HG02973 (cell line): ENCODE data around the gene NNT.

Experiments used
- ATAC-seq: cut with Tn5 transposase; IDR thresholded peaks from one replicate; pipeline ENCODE4 v1.9.1; 2021; ENCODE audit warnings: moderate library complexity; ENCODE audit not compliant: unreplicated experiment

NNT gene

DNA sequence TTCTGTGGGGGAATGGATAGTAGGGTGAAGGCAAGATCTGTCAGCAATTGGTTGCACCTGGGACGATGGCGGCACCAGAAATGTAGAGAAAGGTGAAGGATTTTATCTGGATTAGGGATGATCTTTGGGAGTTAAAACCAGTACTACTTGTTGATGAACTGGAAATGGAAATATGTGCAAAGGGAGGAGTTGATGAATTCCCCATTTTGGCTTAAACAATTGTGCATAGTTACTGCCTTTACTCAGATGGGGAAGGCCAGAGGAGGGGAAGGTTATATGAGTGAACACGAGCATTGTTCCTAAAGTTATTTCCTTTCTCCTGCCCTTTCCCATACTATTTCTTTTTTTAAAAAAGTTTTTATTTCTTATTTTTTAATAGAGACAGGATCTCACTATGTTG lies 19.1 kb downstream of the NNT start:
- no peak for ATAC-seq

DNA sequence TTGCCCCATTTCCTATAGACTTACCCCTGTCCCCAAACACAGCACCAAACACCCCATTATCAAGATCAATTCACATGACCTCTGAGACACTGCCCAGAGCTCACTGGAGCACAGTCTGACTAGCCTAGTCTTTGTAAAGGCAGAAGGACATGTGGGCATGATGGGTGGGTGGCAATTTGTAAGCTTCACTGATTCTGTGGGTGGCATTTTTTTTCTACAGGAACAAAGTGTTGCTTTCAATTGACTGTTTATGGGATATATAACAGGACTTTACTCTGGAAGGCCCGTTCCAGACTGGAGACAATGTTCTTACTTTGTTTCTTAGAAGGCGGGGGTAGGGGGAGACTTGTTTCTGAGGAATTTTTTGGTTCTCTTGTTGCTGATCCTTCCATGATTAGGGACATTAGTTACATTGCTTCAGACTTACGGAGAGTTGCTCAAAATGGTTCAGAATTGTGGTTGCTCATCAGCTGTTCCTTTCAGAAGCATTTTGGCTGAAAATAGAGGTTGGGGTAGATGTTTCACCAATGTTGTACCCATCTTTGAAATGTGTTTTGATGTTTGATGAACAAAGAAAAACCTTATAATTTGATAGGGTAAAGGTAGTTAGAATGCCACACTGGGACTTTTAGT lies 20.2 kb downstream of the NNT start:
- no peak for ATAC-seq

- ATAC-seq, result no peak
Measured at GRCh38 chr5:43627028-43627427, 24.0 kb downstream of the NNT start.

- ATAC-seq, result peak; percentile 88
Measured at GRCh38 chr5:43631182-43631910, 28.4 kb downstream of the NNT start.

DNA sequence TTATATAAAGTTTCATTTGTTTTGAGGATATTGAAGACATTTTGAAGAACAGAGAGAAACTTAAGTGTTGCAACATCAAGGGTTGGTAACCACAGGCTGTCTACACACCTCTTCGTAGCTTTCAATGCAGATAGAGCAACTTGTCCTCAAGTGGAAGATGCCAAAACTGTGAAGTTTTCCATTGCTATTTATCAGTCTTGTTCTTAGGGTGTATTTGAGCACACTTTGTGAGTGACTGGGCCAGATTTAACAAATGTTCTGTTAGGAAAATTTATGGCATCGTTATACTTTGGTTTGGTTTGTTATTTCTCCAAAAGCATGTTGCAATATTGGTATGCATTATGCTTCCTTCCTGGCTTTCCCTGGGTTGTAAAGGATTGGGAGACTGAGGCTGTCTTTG lies 31.6 kb downstream of the NNT start:
- no peak for ATAC-seq

DNA sequence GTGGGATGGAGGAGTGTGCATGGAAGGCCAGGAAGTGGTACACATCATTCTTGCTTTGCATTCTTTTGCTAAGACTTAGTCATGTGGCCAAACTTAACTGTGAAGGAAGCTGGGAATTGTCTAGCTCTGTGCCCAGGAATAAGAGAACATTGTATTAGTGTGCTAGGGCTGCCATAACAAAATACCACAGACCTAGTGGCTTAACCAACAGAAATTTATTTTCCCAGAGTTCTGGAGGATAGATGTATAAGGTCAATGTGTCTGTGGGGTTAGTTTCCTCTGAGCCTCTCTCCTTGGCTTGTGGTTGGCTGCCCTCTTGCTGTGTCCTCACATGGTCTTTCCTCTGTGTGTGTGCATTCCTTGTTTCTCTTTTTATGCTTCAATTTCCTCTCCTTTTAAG lies 32.4 kb downstream of the NNT start:
- ATAC-seq, result no peak

GRCh38 chr5:43636076-43636475 lies 33.1 kb downstream of the NNT start:
- no peak for ATAC-seq

DNA sequence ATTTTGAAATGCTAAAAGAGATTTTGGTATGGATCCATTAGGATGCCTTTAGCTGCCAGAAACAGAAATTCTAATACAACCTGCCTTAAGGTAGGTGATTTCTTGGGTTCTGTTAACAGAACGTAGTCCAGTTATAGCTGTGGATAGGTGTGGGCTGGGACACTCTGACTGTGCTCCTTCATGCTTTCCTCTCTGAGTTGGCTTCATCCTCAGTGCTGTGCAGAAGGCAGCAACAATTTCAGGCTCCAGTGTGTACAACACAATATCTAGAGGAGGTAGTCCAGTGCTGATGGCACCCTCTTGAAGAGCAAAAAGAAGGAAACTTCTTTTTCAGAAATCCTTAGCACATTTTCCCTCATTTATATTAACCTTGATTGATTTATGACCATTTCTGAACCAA lies 34.4 kb downstream of the NNT start:
- ATAC-seq, result no peak

DNA sequence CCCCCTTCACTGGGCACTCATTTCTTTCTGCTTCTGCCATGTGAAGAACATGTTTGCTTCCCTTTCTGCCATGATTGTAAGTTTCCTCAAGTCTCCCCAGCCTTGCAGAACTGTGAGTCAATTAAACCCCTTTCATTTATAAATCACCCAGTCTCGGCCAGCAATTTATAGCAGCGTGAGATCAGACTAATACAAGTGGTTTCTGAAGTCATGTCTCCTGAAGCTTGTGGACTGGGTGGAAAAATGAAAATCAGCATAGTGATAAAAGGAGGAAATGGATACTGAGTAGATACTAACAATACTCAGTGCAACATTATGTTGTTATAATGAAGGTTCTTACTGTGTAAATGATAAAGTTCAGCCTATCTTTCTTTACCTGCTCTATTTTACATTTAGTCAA lies 35.1 kb downstream of the NNT start:
- ATAC-seq, result no peak

DNA sequence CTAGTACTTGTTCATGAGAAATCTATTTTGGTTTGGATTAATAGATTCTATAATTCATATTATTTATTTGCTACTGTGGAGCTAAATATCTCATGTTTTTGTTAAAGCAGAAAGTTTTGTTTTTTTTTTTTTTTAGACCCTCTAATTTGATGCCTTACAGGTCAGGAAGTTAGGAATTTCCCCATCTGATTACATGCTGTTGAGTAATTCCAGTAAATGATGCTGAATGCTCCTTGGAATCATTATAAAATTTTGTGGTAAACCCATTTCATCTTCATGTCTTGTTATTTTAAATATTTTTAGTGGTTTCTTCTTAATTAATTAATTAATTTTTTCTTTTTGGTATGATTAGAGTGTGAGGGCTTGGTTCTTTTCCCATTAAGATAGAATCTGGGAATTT lies 35.6 kb downstream of the NNT start:
- no peak for ATAC-seq

GRCh38 chr5:43639566-43639965 lies 36.6 kb downstream of the NNT start:
- no peak for ATAC-seq

- ATAC-seq, result no peak
Measured at GRCh38 chr5:43642428-43642827, 39.4 kb downstream of the NNT start.

DNA sequence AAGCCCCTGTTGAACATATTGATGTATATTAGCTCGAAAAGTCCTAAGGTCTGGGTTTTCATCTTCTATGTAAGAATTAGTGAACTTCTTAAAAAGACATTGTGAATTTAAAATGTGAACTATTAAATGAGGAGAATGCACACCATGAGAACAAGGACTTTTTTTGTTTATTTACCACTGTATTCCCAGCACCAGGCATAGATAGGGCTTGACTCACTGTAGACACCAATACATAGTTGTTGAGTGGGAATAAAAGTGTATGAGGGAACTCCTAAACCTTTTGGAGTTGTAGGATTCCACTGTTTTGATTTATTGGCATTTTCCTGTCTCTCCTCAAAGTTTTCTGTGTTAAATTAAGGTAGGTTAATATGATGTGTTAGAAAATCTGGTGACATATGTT lies 40.3 kb downstream of the NNT start:
- ATAC-seq, result no peak

GRCh38 chr5:43643750-43644149 lies 40.8 kb downstream of the NNT start:
- no peak for ATAC-seq

- ATAC-seq, result no peak
Measured at GRCh38 chr5:43646992-43647391, 44.0 kb downstream of the NNT start.

- ATAC-seq, result no peak
Measured at GRCh38 chr5:43647789-43648188, 44.8 kb downstream of the NNT start.

- ATAC-seq, result no peak
Measured at GRCh38 chr5:43648499-43649124, 45.6 kb downstream of the NNT start.

- ATAC-seq, result no peak
Measured at GRCh38 chr5:43649256-43649655, 46.3 kb downstream of the NNT start.

DNA sequence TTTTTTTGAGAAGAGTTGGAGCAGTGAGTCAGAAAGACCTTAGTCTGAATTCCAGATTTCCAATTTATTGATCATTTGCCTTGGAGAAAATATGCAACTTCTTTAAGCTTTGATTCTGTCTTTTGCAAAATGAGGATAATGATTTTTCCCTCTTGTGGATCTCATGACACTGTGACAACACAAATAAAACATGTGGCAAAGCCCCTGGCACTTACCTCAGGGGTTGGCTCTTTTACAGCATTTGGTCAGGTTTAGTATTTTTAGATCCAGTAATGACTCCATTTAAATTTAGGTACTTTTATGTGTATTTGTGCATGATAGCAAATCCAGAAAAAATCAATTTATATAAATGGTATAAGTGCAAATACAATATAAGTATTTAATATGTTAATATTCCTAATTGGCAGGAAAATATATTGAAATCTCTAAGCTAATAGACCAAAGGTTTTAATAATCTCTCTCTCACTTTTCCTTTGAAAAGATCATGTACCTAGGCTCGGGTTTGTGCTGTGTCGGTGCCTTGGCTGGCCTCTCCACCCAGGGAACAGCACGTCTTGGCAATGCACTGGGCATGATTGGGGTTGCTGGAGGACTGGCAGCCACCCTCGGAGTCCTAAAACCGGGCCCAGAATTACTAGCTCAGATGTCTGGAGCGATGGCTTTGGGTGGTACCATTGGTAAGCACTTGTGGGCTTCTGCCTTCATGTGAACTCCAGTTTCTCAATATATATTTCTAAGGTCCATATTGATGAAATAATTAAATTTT lies 49.7 kb downstream of the NNT start:
- no peak for ATAC-seq

GRCh38 chr5:43658509-43658908 lies 55.5 kb downstream of the NNT start:
- no peak for ATAC-seq

DNA sequence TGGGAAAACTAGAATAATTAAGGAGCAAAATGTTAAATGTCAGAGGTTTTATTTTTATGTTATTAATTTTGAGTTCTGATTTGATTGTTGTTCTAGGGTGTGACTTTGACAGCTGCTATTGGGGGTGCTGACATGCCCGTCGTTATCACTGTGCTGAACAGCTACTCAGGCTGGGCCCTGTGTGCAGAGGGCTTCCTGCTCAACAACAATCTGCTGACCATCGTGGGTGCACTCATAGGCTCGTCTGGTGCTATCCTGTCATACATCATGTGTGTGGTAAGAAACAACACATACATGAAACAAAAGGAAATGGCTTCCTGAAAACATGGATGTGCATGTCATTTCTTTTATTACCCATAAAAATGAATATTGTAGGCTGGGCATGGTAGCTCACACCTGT lies 56.1 kb downstream of the NNT start:
- no peak for ATAC-seq

DNA sequence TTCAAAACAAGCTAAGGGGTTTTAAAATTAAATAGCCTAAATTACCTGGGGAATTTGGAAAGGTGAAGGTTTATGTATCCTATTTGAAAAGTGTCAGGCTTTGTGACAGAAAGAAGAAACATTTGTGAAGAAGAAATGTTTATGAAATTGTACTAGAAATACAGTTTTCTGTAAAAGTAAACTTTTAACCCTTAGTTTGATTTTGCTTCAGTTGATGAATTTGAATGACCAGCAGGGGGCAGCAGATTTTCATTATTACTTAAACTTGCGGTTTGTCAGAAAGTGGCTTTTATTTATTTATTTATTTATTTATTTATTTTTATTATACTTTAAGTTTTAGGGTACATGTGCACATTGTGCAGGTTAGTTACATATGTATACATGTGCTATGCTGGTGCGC lies 58.1 kb downstream of the NNT start:
- ATAC-seq, result no peak
